Urinary bladder (tissue), 4 donors: ENCODE results near the gene OR1D2. TPM values are rescaled to one million over a fixed set of nuclear protein-coding genes. Genes with fewer than 3 reads are reported as not detected.

Experiments used
- DNase-seq: peaks from one replicate; pipeline ENCODE4 v3.0.0-alpha.2; 2015; ENCODE audit errors: extremely low spot score
- H3K27ac ChIP-seq: one replicate; pipeline ENCODE4 v1.5.1; 2013; ENCODE audit warnings: low read depth, mild to moderate bottlenecking, moderate library complexity
- H3K36me3 ChIP-seq: one replicate; pipeline ENCODE4 v1.6.1; 2013; ENCODE audit warnings: mild to moderate bottlenecking, moderate library complexity; ENCODE audit not compliant: insufficient read depth
- H3K4me1 ChIP-seq: one replicate; pipeline ENCODE4 v1.6.1; 2013; ENCODE audit warnings: mild to moderate bottlenecking, moderate library complexity; ENCODE audit not compliant: insufficient read depth
- H3K4me3 ChIP-seq: one replicate; pipeline ENCODE4 v1.5.1; 2013; ENCODE audit warnings: low read depth, low read length
- WGBS: extraction: QIAGEN DNeasy Blood & Tissue Kit; methylation state at CpG from one replicate; pipeline ENCODE4 v1.1.7; 2013; 5-methylcytosine and 5-hydroxymethylcytosine counted together
- polyA plus RNA-seq: library from polyadenylated mRNA; stranded (reverse); fragments of 200-250 nt; gene quantifications from one replicate; pipeline ENCODE4 v1.2.3, GENCODE V29; 2013
- total RNA-seq: library from RNA; depleted of rRNA; stranded (reverse); fragments of >200 nt; gene quantifications from one replicate; pipeline ENCODE4 v1.2.3, GENCODE V29; 2014
- donor health status: healthy with polysubstance abuse.
- donor health status: healthy.

OR1D2 gene
- total and polyA plus RNA-seq, 2 donors: not detected

DNA sequence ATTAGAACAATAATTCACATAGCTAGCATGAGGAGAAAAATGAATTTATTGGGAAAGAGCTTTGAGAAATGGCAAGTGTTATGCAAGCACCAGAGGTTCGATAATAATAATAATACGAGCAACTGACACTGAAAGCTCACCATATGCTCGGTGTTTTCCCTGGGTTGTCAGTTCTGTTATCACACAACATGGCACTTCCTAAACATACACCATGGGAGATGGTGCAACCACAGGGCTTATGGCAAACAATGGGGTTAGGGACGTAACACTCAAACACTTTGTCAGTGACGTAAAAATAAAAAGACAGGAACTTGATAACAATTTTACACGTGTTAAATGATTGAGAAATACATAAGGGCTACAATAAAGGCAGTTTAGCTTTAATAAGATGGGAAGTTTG is 64.5 kb downstream of the OR1D2 start:
- H3K4me1 ChIP-seq: no peaks in the 10 kb centered on the region
- H3K36me3 ChIP-seq: no peaks in the 10 kb centered on the region
- no peak for DNase-seq
- WGBS: 36% methylated on average over 6 of the region's 6 CpGs
- H3K27ac ChIP-seq: no peak overlapping the region
- H3K4me3 ChIP-seq: no peak overlapping the region

DNA sequence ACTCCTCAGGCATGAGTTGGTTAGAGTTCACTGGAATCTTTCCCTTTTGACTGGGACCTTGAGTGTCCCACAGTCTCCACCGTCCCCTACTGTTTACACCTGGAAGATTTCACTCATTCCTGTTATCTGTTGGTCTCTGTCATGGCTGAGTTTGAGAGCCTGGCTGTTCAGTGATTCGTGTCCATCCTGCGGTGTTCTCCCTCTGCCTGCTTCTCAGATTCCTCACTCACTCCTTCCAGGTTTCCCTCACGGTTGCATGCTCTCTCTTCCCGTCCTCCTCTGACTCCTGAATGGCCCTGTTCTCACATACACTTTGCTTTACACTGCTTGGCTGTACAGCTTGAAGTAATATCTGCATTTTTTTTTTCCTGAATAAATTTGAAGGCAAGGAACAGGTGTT is 65.3 kb downstream of the OR1D2 start:
- Histone ChIP-seq H3K27ac (no peak overlapping the region), H3K4me1 (no peaks in the 10 kb centered on the region), H3K36me3 (no peaks in the 10 kb centered on the region), H3K4me3 (no peak overlapping the region)
- 54% methylated on average over 5 of the region's 5 CpGs for WGBS
- no peak for DNase-seq

Other genes starting within 250 kb of the OR1D2 start
- gene OR1D5, start 40.8 kb downstream of the OR1D2 start, total RNA-seq: not detected
- gene OR1D5, start 40.8 kb downstream of the OR1D2 start, polyA plus RNA-seq: not detected
- not detected for gene OR1G1, start 23.1 kb upstream of the OR1D2 start, total RNA-seq
- not detected for gene OR1G1, start 23.1 kb upstream of the OR1D2 start, polyA plus RNA-seq
- not detected for gene OR1A2, start 93.1 kb upstream of the OR1D2 start, total RNA-seq
- gene OR1A2, start 93.1 kb upstream of the OR1D2 start, polyA plus RNA-seq: not detected
- gene OR1A1, start 103.2 kb upstream of the OR1D2 start, total RNA-seq: not detected
- not detected for gene OR1A1, start 103.2 kb upstream of the OR1D2 start, polyA plus RNA-seq
- gene OR3A1, start 193.9 kb upstream of the OR1D2 start, total RNA-seq: not detected
- gene OR3A1, start 193.9 kb upstream of the OR1D2 start, polyA plus RNA-seq: not detected